Ovary (tissue), 3 donors: ENCODE data around the gene PWWP2B.

Experiments used
- CTCF ChIP-seq, 3 donors: fragments of 450-650 bp in 2 of 3; fragments of 200-600 bp in 1 of 3; IDR thresholded peaks; one replicate each; pipeline versions ENCODE4 v1.5.1 to v1.8.0; 2016 to 2022; ENCODE audit warnings: antibody characterized with exemption in 3 of 3, mild to moderate bottlenecking in 1 of 3
- EP300 ChIP-seq: sonication (generic); formaldehyde crosslinking; IDR thresholded peaks from one replicate; pipeline ENCODE4 v1.6.1; 2017; ENCODE audit warnings: antibody characterized with exemption
- POLR2A ChIP-seq: fragments of 450-650 bp; IDR thresholded peaks from one replicate; pipeline ENCODE4 v1.6.1; 2017; ENCODE audit warnings: antibody characterized with exemption, mild to moderate bottlenecking, moderate library complexity
- donor health status: DM: no; HTN: no; CAD: no.

GRCh38 chr10:132449051-132449810 is 52.2 kb downstream of the PWWP2B start:
- TF ChIP-seq CTCF (IDR thresholded peaks at IDR 0.05) (no peak), POLR2A (no peak), EP300 (no peak)
